Activated CD4-positive, alpha-beta T cell treated with anti-CD3 and anti-CD28 coated beads for 24 hours (primary cell): Measurements from ENCODE around the gene SCTR.

ENCODE experiments used
- DNase-seq, 2 donors: peaks; one replicate each; pipeline ENCODE4 v3.0.0-alpha.2; 2020; ENCODE audit warnings: low read depth in 2 of 2

The SCTR gene

DNA sequence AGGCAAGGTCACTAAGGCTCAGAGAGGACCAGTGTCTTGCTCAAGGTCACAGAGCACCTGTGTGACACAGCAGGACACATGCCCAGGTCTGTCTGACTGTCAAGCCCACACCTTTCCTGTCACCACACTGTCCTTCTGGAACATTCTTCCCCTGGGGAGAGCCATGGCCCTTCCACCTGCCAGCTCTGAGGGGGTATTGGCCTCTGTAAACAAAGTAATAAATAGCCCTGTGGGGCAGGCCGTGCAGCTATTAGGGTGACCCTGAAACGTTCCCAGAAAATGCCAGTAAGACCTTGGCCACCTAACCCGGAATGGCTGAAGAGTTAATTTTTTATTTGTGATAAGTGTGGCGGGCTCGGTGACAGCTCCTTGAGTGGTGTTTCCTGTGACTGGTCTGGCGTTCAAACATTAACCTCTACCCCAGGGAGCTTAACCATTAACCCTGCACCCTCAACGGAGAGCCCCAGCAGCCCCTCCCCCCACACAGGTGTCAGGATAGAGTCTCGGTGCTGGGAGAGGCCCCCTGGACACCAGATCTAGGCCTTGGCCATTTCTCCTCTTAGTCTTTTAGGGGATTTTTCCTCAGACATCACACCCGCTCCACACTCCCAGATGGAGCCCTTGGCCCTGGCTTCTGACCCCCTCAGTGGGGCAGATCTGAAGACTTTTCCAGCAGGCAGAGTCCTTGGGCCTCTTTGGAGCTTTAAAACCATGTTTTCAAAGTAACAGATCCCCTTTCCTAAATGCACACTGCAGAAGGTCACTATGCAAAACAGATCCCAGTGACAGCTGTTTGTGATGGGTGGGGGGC is 36.6 kb downstream of the SCTR start:
- DNase-seq, result no peak

DNA sequence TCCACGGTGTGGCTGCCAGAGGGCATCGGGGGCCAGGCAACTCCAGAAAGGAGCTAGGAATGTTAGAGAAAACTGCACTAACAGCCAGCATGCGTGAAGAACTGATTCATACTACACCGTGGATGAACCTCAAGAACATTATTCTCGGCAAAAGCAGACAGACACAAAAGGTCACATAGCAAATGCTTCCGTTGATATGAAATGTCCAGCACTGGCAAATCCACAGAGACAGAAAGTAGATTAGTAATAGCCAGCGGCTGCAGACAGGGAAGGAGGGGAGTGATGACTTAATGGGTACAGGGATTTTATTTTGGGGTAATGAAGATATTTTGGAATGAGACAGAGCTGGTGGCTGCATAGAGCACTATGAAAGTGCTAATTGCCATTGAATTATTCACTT is 37.4 kb downstream of the SCTR start:
- no peak for DNase-seq

DNA sequence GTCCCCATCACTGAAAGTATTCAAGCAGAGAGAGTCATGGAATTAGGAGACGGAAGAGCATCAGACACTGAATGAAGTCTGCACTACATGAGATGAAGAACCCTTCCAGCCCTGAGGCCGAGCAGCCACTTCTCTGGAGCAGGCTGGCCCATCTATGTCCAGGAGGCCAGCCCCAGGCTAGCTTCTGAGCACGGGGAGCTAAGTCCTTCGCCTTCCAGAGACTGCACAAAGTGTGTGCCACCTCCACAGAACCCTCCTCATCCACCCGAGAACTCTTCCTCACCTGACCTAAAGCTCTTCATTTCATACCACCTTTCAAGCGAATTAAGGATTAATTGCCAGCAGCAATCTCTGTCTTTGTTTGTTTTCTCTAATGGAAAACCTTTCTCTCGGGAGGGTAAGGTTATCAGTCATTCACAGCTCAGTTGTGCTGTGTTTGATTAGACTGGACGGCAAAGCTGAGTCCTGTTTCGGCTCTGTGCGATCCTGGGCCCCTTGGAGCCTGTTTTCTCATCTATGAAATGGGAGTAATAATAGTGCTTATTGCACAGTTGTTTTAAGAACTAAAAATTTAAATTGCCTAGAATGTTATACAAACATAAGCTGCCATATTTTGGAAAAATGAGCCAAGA is 38.0 kb downstream of the SCTR start:
- no peak for DNase-seq

DNA sequence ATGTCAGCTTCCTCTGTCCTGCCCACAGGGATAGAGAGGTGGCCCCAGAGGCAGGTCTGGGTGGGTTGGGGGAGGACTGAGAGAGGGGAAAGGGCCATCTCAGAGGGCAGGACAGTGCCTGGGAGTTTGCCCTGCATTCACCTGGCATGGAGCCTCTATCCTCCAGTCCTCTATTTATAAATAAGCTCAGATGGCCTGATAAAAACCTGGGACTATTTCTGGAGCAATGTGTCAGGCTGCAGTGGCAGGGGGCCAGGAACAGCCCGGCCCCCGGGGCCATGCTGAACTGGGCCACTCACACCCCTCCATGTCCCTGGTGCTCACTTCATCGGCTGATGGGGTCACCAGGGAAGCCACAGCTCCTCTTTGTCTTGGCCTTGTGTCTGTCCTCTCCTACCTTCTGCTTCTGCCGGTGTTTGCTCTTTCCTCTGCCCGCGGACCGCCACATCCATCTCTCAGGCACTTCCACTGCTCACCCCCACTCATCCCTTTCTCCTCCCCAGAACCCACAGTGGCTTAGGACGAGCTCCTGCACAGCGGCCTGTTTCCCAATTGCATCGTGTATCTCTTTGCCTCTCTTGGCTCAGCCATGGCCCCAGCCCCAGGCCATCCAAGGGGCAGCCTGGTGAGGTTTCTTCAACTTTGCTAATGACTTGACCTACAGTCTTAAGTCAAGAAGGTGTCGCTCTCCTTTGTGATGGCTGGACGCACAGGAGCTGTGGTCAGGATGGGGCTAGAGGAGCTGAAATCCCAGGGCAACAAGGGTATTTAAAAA is 38.8 kb downstream of the SCTR start:
- no peak for DNase-seq

DNA sequence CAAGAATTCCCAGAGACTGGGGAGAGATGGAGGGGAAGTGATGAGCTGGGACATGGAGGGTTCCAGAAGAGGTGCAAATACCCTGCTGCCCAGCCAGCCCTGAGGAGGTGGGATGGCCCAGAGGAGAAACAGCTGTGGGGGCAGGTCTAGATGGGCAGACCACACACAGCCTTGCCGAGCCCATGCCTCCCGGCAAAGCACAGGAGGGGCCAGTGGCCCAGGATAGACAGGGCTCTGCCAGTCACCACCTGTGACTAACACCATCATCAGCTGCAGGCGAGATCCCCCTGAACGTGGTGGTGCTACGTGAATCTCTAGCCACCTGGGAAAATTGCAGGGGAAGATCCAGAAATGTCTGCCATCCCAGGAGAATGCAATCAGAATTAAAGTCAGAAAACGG is 39.4 kb downstream of the SCTR start:
- no peak for DNase-seq

DNA sequence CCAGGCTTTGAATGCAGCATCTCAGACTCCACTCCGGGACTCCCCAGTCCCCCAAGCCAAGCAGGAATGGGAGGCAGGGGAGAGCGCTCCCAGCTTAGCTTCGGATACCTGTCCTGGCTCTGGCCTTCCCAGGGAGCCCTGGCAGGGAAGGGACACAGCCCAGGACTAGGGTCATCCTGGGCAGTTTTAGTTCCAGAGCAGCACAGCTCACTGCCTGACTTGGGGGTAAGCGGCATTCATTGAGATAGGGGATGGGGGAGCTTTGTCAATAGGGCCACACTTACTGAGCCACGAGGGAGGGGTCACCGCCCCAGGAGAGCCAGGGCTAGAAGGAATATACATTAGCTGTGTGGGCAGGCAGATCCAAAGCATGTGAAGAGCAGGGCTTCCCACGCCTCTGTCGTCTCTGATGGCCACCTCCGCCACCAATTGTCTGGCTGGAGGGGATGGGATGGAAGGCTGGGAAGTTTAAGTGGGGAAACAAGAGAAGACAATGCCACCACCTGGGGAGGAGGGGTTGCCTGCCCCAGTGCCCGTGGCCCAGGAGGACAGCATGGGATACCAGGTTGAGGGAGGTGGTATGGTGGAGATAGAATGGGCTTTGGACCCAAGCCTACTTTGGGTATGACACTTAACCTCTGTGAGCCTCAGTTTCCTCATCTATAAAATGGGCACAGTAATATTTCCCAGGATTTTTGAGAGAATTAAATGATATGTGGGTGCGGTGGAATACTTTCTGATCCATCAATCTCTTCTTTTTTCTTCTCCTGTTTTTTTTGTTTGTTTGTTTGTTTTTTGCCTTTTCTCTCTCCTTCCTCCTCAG is 40.2 kb downstream of the SCTR start:
- DNase-seq, result no peak

DNA sequence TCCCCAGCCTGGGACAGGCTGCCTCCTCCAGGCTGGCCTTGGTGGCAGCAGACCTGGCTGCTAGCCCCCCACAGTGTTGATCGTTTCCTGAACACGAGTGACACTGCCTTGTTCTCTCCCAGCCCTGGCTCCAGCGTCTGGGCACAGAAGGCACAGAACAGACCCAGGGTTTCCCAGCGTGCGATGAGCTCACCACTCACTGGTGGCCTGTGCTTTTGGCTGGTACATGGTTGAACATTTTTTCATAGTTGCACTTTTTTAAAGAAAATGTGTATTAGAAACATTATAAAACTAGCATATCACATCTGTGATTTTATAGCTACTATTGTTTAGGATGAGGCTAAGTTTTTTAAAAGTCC is 40.9 kb downstream of the SCTR start:
- no peak for DNase-seq

DNA sequence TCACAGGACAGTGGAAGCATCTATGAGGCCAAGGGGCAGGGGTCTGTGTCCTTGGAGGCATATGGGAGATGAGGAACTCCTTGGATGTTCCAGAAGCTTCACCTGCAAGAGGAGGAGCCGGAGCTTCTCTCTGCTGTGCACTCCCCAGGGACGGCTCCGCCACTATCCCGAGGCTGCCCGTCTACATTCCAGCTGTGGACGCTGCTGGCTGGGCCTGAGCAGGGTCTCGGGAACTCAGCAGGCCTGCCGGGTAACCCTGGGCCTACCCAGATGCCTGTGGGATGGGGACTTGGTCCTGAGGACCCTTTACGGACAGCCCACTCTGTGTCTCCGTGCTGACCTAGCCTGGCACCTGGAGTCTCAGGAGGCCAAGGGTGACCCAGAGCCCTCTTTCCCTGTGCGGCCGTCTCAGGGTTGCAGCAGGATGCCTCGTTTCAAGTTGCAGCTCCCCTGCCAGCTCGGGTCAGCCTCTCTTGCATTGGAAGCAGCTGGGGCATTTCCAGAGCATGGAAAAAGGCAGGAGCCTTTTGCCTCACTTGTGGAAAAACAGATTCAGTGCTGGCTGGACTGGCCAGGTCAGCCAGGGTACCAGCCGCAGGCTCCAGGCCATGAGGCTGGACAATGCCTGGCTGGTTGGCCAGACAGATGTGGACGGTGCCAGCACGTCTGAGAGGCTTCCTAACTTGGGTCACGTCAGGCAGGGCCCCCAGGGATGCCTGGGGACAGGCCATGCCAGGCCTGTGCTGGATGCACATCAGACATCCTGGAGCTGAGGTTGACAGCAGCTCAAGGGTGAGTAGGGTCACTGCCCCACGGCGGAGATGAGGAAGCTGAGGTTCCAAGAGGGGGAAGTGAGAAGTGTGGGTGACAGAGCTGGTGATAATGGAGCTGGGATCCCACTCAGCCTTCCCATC is 41.5 kb downstream of the SCTR start:
- DNase-seq, result no peak

DNA sequence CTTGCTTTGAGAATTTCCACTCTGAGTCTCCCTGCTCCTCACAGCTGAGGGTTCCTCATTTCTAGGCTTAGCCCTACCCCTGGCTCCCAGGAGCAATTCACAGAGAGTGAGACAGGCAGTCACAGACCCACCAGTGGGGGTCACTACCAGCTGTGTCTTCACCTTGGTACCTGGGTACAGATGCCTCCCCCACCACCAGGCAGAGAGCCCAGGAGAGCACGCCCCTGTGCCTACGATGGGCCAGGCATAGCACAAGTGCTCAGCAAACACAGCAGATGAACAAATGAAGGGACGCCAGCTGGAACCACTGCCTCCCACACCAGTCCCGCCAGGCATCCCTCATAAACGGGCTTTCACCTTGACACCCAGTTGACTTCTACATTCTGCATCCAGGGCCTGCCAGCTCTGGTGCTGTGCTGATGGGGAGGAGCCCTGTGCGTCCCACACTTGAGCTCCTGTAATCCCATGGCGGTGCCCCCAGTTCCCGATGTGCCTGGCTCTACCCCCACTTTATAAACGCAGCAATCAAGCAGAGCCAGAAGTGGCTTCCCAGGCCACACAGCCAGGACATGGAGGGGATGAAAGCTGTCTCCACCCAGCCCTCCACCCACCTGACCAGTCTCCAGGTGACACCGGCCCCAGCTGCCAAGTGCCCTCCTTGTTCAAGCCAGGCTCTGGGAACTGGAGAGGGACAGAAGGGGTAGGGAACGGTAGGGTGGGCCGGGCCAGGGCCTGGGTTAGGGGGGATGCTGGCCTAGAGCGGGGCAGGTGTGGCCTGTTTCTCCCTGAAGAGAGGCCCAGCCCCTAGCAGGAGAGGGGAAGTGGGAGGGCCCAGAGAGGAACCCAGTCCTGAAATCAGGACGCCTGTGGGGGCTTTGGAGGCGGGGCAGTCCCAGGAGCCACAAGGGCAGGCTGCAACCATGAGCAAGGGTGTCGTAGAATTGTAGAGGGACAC is 42.5 kb downstream of the SCTR start:
- no peak for DNase-seq

DNA sequence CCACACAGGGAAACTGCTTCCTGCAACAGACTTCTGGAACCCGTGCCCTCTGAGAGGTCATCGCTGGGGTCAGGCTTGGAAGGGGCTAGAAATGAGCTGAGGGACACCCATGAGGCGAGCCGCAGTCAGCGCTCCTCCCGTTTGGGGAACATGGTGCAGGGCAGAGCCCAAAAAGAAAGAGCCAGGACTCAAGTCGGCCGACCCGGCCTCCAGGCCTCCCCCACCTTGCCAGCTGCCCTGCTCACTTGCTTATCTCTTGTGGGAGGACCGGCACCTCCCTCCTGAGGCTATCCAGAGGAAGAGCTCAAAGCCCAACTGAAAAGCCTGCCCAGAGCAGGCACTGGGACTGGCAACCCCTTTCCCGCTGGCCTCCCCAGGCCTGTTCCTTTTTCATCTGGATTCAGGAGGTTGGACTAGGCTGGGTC is 43.6 kb downstream of the SCTR start:
- DNase-seq, result no peak

DNA sequence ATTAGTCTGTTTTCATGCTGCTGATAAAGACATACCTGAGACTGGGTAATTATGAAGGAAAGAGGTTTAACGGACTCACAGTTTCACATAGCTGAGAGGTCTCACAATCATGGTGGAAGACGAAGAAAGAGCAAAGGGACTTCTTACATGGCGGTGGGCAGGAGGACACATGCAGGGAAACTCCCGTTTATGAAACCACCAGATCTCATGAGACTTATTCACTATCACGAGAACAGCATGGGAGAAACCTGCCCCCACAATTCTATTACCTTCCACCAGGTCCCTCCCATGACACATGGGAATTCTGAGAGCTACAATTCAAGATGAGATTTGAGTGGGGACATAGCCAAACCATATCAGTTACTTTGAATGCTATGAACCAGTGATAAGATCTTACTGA is 44.1 kb downstream of the SCTR start:
- DNase-seq, result no peak

DNA sequence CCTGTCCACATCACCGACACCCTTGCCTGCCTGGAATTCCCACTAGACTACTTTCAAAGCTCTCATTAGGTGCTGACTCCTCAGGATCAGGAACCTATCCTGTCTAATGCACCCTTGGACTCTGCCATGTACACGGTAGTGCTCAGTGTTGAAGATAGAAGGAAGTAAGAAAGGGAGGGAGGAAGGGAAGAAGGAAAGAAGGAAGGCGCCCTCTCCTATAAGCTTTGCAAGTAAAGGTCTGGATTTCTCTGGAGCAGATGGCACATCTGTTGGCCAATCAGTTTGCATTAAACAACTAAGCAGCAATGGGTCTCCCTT is 45.3 kb downstream of the SCTR start:
- no peak for DNase-seq

DNA sequence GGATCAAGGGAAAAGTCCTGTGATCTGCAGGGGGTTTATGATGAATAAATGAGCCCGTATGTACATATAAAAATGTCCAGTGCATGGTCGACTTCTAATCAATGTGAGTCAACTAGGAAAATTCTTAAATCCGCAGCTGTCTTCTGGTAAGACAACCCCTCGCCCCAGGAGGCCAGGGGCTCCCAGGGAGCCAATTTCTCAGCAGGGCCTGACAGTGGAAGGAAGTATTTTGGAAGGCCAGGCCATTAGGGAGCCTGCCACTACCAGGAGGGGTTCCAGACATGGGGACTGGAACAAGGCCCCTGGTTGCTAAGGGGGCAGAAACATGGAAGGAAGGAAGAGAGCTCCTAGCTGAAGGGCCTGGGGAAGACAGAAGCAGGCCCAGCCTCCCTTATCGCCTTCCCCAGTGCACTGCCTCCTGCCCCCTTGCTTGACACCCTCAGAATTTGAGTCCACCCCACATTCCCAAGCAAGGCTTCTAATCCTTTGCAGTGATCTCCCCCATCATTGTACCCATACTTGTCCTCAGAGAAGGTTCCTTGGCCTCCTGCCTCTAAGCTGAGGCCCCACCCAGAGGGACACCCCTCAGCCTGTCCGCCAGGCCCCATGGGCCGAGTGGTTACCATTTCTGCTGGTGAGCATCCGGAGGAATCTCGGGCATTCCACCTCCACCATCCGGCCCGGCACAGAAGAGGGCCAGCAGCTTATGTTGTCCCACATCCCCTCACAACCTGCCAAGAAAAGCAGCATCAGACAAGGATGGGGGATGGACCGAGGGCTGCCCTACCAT is 45.9 kb downstream of the SCTR start:
- no peak for DNase-seq

DNA sequence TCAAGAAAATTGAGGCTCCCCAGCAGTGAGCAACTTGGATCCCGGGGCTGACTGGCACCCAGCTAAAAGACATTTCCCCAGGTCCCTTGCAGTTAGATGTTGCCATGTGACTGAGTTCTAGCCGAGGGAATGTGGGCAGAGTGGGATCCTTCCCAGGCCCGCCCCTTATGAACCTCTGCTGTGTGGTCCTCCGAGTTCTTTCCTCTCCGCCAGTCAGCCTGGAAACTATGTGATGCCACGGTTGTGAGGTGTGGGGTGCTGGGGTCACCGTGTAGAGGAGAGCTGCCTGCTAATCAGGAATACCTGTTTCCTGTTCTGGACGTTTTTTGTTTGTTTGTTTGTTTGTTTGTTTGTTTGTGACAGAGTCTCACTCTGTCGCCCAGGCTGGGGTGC is 47.2 kb downstream of the SCTR start:
- DNase-seq, result no peak

DNA sequence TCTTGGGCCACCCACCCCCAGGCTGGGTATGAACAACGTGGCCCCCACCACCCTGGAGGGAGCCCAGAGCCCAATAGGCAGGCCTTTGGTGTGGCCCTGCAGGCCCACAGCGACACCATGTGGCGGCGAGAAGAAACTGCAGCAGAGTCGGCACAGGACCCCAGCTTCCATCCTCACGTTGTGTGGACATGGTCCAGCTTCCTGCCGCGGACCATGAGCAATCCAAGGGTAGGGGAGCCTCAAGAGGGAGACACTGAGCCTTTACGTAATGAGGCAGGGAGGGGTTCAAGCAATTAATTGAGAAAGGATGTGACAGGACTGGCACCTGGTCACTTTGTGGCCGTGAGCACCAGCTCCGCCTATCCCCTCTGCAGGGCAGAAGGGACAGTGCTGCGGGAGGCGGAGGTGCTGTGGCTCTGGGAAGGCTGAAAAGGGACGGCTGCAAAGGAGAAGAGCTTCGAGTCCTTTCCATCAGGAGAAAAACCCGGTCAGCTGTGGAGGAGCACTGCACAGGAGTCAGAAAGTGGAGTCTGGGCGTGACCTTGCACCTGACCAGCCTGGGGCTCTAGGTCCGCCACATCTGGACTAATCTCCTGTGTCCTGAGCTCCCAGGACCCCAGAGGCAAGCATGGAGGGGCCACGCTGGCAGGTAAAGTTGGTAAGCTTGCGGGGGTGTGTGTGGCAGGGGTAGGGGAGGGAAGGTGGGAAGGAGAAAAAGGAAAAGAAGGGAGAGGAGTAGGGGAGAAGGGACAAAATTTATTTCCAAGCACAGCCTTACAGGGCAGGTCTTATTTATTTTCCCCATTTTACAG is 47.8 kb downstream of the SCTR start:
- DNase-seq, result peak in 1 of 2 donors; percentile 21

DNA sequence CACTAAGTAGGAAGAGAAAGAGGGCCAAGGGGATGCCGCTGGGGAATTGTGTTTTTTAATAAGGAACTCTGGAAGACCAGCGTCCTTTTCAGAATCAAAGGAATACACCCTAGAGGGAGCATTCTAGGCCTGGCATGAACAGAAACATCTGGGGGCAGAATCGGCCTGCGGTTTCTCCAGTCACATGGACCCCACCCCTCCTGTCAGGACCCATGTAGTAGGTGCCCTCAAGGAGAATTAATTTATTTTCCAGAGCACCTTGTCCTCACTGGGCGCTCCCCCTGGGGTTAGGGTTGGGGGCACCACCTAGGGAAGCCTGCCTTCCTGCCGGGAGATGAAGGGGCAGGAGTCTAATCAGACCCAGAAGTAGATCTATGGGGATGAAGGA is 48.4 kb downstream of the SCTR start:
- no peak for DNase-seq

DNA sequence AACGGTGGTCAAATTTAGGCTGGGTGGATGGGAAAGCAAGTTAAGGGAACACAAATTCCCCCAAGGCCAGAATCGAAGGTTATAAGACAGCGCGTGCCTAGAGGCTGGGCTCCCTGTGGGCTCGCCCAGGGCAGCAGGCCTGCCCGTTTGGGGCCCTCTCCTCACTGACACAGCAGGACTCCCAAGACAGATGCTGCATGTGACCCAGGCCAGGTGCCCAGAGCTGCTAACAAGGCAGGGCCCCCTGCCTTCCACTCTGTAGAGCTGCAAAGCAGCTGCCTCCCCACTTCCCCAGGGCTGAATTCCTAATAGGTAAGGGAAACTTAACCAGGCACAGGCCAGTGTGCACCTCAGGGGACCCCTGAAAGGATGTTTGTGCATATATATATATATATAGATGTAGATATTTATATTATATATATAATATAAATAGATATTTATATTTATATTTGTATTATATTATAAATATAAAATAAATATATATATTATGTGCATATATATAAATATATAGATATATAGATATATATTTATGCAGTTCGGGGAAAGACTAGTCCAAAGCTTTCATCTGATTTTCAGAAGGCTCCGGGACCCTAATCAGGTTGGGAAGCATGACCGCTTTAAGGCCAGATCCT is 48.9 kb downstream of the SCTR start:
- DNase-seq, result no peak
